DOHH2 (cell line): ENCODE results near the gene CDKAL1.

Source experiments
- H3F3A ChIP-seq: fragments of 200-600 bp; sonication (generic), shearing (Covaris generic); 2 replicates; pipeline ENCODE4 v1.6.0; 2016; ENCODE audit warnings: antibody characterized with exemption, mild to moderate bottlenecking; ENCODE audit not compliant: control insufficient read depth, insufficient read depth
- H3K27ac ChIP-seq: fragments of 200-600 bp; sonication (generic); 2 replicates; pipeline ENCODE4 v1.5.1; 2014; ENCODE audit warnings: low read depth, mild to moderate bottlenecking, low read length, moderate library complexity
- H3K27me3 ChIP-seq: fragments of 200-600 bp; sonication (generic); 2 replicates; pipeline ENCODE4 v1.6.1; 2014; ENCODE audit warnings: mild to moderate bottlenecking, low read length, mixed read lengths; ENCODE audit not compliant: control insufficient read depth
- H3K36me3 ChIP-seq: fragments of 200-600 bp; sonication (generic); 2 replicates; pipeline ENCODE4 v1.6.1; 2014; ENCODE audit warnings: mild to moderate bottlenecking, low read length, moderate library complexity, mixed read lengths; ENCODE audit not compliant: control insufficient read depth
- H3K4me1 ChIP-seq: fragments of 200-600 bp; sonication (generic); 2 replicates; pipeline ENCODE4 v1.6.1; 2014; ENCODE audit warnings: mild to moderate bottlenecking, low read length, mixed read lengths; ENCODE audit not compliant: control insufficient read depth
- H3K4me2 ChIP-seq: fragments of 200-600 bp; sonication (generic); 2 replicates; pipeline ENCODE4 v1.6.0; 2014; ENCODE audit warnings: mild to moderate bottlenecking, low read length, moderate library complexity
- H3K4me3 ChIP-seq: fragments of 200-600 bp; sonication (generic); 2 replicates; pipeline ENCODE4 v1.5.1; 2014; ENCODE audit warnings: mild to moderate bottlenecking, low read length, mixed read lengths
- H3K79me2 ChIP-seq: fragments of 200-600 bp; sonication (generic); 2 replicates; pipeline ENCODE4 v1.6.1; 2014; ENCODE audit warnings: mild to moderate bottlenecking, low read length, mixed read lengths; ENCODE audit not compliant: control insufficient read depth
- H3K9me2 ChIP-seq: fragments of 200-600 bp; sonication (generic); replicated peaks from 2 replicates; pipeline ENCODE4 v1.6.1; 2014; ENCODE audit warnings: mild to moderate bottlenecking, low read length, mixed read lengths; ENCODE audit not compliant: control insufficient read depth
- H3K9me3 ChIP-seq: fragments of 200-600 bp; sonication (generic); 2 replicates; pipeline ENCODE4 v1.6.1; 2014; ENCODE audit warnings: antibody characterized with exemption, low read length, mixed read lengths; ENCODE audit not compliant: control insufficient read depth, insufficient read depth
- H4K20me1 ChIP-seq: fragments of 200-600 bp; sonication (generic); 2 replicates; pipeline ENCODE4 v1.6.0; 2014; ENCODE audit warnings: low read depth, mild to moderate bottlenecking, antibody characterized with exemption, low read length, moderate library complexity; ENCODE audit not compliant: control insufficient read depth, insufficient read depth
- EZH2phosphoT487 ChIP-seq: fragments of 200-600 bp; sonication (generic); IDR thresholded peaks from 2 replicates; pipeline ENCODE4 v1.6.1; 2017; ENCODE audit warnings: borderline replicate concordance, mild to moderate bottlenecking, antibody characterized with exemption, low read length, moderate library complexity, mixed read lengths
- TF ChIP-seq, protein P1 (sequence below): fragments of 200-600 bp; sonication (generic); IDR thresholded peaks from one replicate; pipeline ENCODE4 v1.5.1; 2014; ENCODE audit warnings: antibody characterized with exemption, mild to moderate bottlenecking, low read depth, low read length; ENCODE audit not compliant: poor library complexity, severe bottlenecking

CDKAL1 gene

DNA sequence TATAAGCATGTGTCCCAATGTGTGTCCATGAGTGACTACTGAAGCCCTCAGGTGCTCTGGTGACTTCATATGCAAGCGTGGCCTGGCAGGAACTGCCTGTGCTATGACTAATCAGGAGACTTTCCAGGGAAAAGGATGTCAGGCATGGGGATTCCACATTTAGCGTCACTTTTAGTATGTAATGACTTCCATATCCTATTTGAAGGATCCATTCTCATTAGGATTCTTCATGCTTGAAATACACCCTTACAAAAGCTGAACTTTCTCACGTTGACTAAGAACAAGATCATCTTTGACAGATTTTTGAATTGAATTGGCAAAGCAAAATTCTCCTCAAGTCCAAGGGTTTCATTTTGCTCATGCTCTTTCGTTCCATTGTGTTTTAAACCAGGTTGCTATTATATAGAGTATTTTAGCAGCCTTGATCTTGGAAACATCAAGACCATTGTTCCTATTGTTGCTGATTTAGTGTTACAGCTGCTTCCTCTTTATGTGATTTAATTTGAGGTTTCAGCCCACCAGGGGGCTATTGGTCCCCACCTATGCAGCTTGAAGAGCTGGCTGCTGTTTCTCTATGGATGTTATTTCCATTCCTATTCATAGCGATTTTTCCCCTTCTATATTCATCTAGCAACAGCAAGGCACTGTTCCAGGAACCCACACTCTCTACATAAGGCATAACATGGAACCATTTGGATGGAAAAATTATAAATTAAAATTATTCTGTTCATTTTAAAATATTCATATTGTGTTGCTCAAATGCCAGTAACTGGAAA lies 418.6 kb downstream of the CDKAL1 start:
- Histone ChIP-seq H3K4me3 (no peak overlapping the region), H3K27ac (no peak overlapping the region), H3K27me3 (no peaks in the 10 kb centered on the region), H3K79me2 (no peaks in the 10 kb centered on the region), H3F3A (no peaks in the 10 kb centered on the region), H3K9me3 (no peaks in the 10 kb centered on the region), H3K36me3 (no peaks in the 10 kb centered on the region), H3K9me2 (no peaks in the 10 kb centered on the region), H4K20me1 (no peaks in the 10 kb centered on the region), H3K4me1 (no peaks in the 10 kb centered on the region), H3K4me2 (no peak overlapping the region)
- TF ChIP-seq EZH2phosphoT487, result no peak
- TF ChIP-seq, protein P1, sequence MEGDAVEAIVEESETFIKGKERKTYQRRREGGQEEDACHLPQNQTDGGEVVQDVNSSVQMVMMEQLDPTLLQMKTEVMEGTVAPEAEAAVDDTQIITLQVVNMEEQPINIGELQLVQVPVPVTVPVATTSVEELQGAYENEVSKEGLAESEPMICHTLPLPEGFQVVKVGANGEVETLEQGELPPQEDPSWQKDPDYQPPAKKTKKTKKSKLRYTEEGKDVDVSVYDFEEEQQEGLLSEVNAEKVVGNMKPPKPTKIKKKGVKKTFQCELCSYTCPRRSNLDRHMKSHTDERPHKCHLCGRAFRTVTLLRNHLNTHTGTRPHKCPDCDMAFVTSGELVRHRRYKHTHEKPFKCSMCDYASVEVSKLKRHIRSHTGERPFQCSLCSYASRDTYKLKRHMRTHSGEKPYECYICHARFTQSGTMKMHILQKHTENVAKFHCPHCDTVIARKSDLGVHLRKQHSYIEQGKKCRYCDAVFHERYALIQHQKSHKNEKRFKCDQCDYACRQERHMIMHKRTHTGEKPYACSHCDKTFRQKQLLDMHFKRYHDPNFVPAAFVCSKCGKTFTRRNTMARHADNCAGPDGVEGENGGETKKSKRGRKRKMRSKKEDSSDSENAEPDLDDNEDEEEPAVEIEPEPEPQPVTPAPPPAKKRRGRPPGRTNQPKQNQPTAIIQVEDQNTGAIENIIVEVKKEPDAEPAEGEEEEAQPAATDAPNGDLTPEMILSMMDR, result no peak

DNA sequence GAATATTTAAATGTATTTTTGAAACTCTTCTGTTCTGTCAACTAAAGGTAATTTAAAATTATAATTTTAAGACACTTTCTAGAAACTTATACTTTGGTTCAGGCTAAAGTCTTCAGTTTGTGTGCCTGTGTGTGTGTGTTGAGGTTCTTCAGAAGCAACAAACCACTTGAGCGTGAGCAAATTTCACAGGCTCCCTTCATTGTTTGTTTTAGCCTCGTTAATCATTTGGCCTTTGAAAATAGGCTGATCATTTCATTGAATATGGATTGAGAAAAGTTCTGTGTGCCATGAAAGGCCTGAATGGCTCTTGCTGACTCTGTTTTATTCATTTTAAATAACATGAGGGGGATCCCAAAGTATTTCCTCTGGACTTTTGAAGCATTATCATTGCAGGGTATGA lies 420.1 kb downstream of the CDKAL1 start:
- TF ChIP-seq, protein P1, result no peak
- no peak for TF ChIP-seq EZH2phosphoT487
- no peaks in the 10 kb centered on the region for H3F3A ChIP-seq
- H3K27me3 ChIP-seq, result no peaks in the 10 kb centered on the region
- no peaks in the 10 kb centered on the region for H3K36me3 ChIP-seq
- no peaks in the 10 kb centered on the region for H3K9me2 ChIP-seq
- no peak overlapping the region for H3K27ac ChIP-seq
- H3K79me2 ChIP-seq, result no peaks in the 10 kb centered on the region
- H3K9me3 ChIP-seq, result no peaks in the 10 kb centered on the region
- no peaks in the 10 kb centered on the region for H3K4me1 ChIP-seq
- H4K20me1 ChIP-seq, result no peaks in the 10 kb centered on the region
- no peak overlapping the region for H3K4me3 ChIP-seq
- no peak overlapping the region for H3K4me2 ChIP-seq

DNA sequence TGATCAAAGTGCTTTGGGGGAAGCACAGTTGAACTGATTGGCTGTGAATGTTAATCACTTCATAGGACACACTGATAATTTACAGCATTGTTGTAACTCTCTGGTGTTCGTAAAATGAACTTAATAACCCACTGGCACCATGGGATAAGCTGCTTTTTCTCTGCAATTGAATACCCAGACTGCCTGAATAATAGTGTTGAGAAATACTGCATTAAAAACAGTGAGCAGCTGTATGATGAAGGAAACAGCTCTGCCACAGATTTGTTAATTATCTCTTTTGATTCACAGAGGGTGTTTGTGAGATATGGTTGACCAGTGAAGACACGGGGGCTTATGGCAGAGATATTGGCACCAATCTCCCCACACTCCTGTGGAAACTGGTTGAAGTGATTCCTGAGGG lies 420.9 kb downstream of the CDKAL1 start:
- H3K4me2 ChIP-seq, result no peak overlapping the region
- H3K4me3 ChIP-seq, result no peak overlapping the region
- H3K27ac ChIP-seq, result no peak overlapping the region
- no peaks in the 10 kb centered on the region for H3F3A ChIP-seq
- no peaks in the 10 kb centered on the region for H3K36me3 ChIP-seq
- no peaks in the 10 kb centered on the region for H3K79me2 ChIP-seq
- no peaks in the 10 kb centered on the region for H3K9me3 ChIP-seq
- no peak for TF ChIP-seq EZH2phosphoT487
- TF ChIP-seq, protein P1, result no peak
- H3K4me1 ChIP-seq, result no peaks in the 10 kb centered on the region
- no peaks in the 10 kb centered on the region for H3K9me2 ChIP-seq
- no peaks in the 10 kb centered on the region for H3K27me3 ChIP-seq
- H4K20me1 ChIP-seq, result no peaks in the 10 kb centered on the region
